ENCODE data around the gene CYB561A3.

The CYB561A3 gene

DNA sequence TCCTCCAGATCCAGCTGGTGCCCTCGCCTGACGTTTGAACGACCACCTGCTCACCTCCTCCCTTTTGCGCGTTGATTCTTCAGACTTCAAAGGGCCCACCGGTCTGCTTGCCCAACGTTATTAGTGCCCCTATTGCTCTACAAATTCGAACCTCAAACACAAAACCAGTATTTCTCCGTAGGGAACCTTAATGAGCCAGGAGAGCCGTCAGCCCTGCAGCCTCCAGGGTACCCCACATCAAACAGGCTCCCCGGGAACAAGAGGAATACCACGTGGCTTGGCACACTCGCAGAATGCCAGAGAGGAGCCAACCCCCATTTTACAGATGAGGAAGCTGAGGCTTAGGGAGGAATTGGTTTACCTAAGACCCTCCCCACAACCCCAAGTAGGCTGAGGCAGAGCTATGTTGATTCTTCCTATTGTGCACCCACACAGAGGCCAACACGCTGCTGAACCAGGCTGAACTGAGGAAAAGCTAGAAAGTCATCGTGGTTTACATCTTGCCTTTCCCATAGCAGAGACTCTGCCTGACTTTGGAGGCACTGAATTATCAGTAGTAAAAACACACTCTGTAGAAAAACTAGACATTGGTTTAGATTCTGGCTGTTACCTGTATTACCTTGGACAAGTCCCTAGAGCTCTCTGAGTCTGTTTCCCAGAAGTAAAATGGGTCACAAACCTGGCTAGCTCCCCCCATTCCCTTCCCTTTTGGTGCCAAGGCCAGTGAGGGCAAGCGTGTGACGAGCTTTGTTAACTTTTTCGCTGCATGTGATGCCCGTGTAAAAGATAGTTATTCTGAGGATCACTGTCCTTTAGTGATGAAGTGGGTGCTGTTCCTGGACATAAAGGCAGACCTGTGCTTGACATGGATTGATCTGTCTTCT is 27.9 kb downstream of the CYB561A3 start:
- no peak for TF ChIP-seq ESRRG (CRISPR knock-in tag; IDR thresholded peaks at IDR 0.05)
- TF ChIP-seq PPARA (CRISPR knock-in tag; IDR thresholded peaks at IDR 0.05; ENCODE audit: borderline replicate concordance): no peak
- TF ChIP-seq ZC3H10 (CRISPR knock-in tag; IDR thresholded peaks at IDR 0.05): no peak
- TF ChIP-seq ZNF8 (CRISPR knock-in tag; IDR thresholded peaks at IDR 0.05): no peak
- TF ChIP-seq ZFP30 (CRISPR knock-in tag; IDR thresholded peaks at IDR 0.05): no peak
- ATAC-seq: no peak

DNA sequence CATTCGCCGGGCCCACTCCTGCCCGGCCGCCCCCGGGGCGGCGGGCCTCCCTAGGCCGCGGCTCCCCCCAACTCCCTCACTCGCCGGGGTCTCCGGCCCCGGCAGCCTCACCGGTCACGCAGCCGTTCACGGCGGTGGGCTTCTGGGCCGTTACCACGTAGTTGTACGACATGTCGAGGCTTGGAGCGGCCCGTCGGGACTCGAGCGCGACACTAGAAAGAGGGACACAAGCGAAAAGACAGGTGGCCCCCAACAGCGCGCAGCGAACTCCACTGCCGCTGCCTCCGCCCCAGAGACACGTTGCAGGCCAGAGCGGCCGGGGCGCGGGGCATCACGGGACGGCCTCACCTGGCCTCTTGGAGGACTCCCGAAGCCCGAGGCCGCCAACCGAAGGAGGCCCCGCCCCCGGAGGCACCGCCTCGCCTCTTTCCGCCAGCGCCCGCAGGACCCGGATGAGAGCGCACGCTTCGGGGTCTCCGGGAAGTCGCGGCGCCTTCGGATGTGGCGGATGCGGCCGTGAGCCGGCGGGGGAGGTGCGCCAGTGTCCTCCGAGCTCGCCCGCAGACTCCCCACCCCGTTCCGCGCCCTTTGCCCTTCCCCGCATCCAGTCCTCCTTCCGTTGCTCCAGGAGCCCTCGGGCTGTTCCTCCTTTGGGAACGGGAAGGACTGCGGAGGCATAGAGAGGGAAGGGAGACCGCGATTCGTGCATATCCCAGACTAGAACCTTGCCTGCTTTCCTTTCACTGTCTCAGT is 28.7 kb downstream of the CYB561A3 start, which contains the start of the genes DDB1 and TKFC:
DDB1 (minus strand) TSS at position 309 of the 753 bp plus-strand sequence; CDS start at position 172, 137 bp downstream.
TKFC (plus strand) TSS at position 432 of the 753 bp plus-strand sequence. CDS start 1,501 bp downstream, outside the sequence.
- TF ChIP-seq RARB (CRISPR knock-in tag; IDR thresholded peaks at IDR 0.05): no peak
- TF ChIP-seq PPARA (CRISPR knock-in tag; IDR thresholded peaks at IDR 0.05; ENCODE audit: borderline replicate concordance): no peak
- no peak for TF ChIP-seq ZNF565 (CRISPR knock-in tag; conservative IDR thresholded peaks at IDR 0.05; ENCODE audit: low read depth)
- TF ChIP-seq ZC3H10 (CRISPR knock-in tag; IDR thresholded peaks at IDR 0.05): no peak
- TF ChIP-seq ISL1 (CRISPR knock-in tag; IDR thresholded peaks at IDR 0.05): no peak
- peak; percentile 93 for TF ChIP-seq ZFP3 (CRISPR knock-in tag; IDR thresholded peaks at IDR 0.05)
- no peak for TF ChIP-seq ZNF8 (CRISPR knock-in tag; IDR thresholded peaks at IDR 0.05)
- peak; percentile 95 for ATAC-seq

DNA sequence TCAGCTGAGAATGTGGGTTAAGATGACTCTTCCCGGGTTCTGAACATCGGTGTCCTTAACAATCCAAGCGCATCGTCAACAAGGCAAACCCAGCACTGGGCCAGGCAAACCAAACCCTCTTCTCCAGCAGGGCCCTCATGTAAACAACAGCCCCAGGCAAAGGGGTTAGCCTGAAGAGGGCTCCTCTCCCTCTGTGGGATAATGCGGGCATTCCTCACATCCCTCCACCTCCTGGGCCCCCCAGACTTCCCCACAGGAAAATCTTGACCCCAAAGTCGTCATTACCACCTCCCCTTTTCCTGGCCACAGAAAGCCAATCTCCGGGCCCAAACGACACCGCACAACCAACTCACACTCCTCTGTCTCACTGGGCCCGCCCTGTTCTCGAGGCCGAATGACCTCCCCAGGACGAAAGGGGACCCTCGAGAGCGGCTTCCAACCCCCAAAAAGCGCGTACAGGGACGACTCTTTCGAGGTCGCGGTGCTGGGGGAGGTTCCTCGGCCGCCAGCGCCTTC is 29.3 kb downstream of the CYB561A3 start:
- no peak for TF ChIP-seq GLIS3 (CRISPR knock-in tag; IDR thresholded peaks at IDR 0.05)
- TF ChIP-seq OSR1 (CRISPR knock-in tag; IDR thresholded peaks at IDR 0.05): no peak
- no peak for TF ChIP-seq RARB (CRISPR knock-in tag; IDR thresholded peaks at IDR 0.05)
- TF ChIP-seq BACH2 (CRISPR knock-in tag; IDR thresholded peaks at IDR 0.05; ENCODE audit: borderline replicate concordance): no peak
- TF ChIP-seq CSDC2 (CRISPR knock-in tag; IDR thresholded peaks at IDR 0.05): no peak
- TF ChIP-seq ZNF8 (CRISPR knock-in tag; IDR thresholded peaks at IDR 0.05): no peak
- TF ChIP-seq, protein P1, sequence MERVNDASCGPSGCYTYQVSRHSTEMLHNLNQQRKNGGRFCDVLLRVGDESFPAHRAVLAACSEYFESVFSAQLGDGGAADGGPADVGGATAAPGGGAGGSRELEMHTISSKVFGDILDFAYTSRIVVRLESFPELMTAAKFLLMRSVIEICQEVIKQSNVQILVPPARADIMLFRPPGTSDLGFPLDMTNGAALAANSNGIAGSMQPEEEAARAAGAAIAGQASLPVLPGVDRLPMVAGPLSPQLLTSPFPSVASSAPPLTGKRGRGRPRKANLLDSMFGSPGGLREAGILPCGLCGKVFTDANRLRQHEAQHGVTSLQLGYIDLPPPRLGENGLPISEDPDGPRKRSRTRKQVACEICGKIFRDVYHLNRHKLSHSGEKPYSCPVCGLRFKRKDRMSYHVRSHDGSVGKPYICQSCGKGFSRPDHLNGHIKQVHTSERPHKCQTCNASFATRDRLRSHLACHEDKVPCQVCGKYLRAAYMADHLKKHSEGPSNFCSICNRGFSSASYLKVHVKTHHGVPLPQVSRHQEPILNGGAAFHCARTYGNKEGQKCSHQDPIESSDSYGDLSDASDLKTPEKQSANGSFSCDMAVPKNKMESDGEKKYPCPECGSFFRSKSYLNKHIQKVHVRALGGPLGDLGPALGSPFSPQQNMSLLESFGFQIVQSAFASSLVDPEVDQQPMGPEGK (CRISPR knock-in tag; IDR thresholded peaks at IDR 0.05; ENCODE audit: borderline replicate concordance): no peak
- no peak for TF ChIP-seq ARNTL (CRISPR knock-in tag; IDR thresholded peaks at IDR 0.05; ENCODE audit: borderline replicate concordance, low read depth)
- TF ChIP-seq TOX (CRISPR knock-in tag; IDR thresholded peaks at IDR 0.05; ENCODE audit: borderline replicate concordance): no peak
- no peak for TF ChIP-seq PPARA (CRISPR knock-in tag; IDR thresholded peaks at IDR 0.05; ENCODE audit: borderline replicate concordance)
- no peak for TF ChIP-seq ZC3H10 (CRISPR knock-in tag; IDR thresholded peaks at IDR 0.05)
- TF ChIP-seq SNAI2 (CRISPR knock-in tag; IDR thresholded peaks at IDR 0.05): no peak
- TF ChIP-seq ZFP30 (CRISPR knock-in tag; IDR thresholded peaks at IDR 0.05): no peak
- no peak for TF ChIP-seq TCF4 (CRISPR knock-in tag; IDR thresholded peaks at IDR 0.05; ENCODE audit: borderline replicate concordance)
- no peak for TF ChIP-seq ZNF565 (CRISPR knock-in tag; conservative IDR thresholded peaks at IDR 0.05; ENCODE audit: low read depth)
- TF ChIP-seq, protein P2, sequence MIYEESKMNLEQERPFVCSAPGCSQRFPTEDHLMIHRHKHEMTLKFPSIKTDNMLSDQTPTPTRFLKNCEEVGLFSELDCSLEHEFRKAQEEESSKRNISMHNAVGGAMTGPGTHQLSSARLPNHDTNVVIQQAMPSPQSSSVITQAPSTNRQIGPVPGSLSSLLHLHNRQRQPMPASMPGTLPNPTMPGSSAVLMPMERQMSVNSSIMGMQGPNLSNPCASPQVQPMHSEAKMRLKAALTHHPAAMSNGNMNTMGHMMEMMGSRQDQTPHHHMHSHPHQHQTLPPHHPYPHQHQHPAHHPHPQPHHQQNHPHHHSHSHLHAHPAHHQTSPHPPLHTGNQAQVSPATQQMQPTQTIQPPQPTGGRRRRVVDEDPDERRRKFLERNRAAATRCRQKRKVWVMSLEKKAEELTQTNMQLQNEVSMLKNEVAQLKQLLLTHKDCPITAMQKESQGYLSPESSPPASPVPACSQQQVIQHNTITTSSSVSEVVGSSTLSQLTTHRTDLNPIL (CRISPR knock-in tag; IDR thresholded peaks at IDR 0.05; ENCODE audit: low read depth): no peak
- no peak for TF ChIP-seq ZFP3 (CRISPR knock-in tag; IDR thresholded peaks at IDR 0.05)
- TF ChIP-seq ESRRG (CRISPR knock-in tag; IDR thresholded peaks at IDR 0.05): no peak
- TF ChIP-seq ZNF70 (CRISPR knock-in tag; IDR thresholded peaks at IDR 0.05): no peak
- ATAC-seq: peak; percentile 33

DNA sequence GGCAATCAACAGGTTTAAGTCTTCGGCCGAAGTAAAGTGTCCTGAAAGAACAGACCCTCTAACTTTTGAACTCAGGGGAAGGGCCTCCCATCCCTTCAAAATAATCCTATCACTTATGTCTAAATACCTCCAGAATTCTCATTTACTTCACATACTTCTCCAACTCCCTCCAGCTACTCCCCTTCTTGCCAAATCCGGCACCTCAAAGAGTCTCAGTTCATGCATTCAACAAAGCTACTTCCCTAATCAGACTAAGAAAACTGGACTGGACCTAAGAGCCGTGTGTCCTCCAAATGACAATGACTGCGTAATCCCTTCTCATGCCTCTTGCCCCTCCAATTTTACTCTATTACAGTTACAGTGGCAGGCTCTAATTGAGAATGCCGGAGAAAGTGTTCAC is 30.0 kb downstream of the CYB561A3 start:
- no peak for TF ChIP-seq SNAI2 (CRISPR knock-in tag; IDR thresholded peaks at IDR 0.05)
- TF ChIP-seq ESRRG (CRISPR knock-in tag; IDR thresholded peaks at IDR 0.05): no peak
- TF ChIP-seq BACH2 (CRISPR knock-in tag; IDR thresholded peaks at IDR 0.05; ENCODE audit: borderline replicate concordance): no peak
- TF ChIP-seq RARB (CRISPR knock-in tag; IDR thresholded peaks at IDR 0.05): no peak
- no peak for TF ChIP-seq PPARA (CRISPR knock-in tag; IDR thresholded peaks at IDR 0.05; ENCODE audit: borderline replicate concordance)
- ATAC-seq: no peak

DNA sequence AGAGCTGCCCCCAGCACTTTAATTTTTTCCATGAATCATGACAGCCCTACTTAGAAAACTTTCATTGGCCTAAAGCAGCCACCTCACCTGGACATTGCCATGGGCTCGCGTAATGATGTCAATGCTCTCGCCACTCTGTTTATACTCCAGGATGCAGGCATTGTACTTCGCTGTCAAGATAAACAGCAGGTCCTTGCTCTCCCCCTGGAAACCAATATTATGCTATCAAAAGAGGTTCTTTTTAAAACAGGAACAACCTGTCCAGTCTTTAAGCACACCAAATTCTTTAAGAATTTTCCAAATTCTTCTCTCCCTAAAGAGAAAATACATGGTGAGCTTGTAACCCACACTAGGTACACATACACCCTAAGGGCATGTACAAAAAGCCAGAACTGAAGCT is 31.8 kb downstream of the CYB561A3 start:
- TF ChIP-seq, protein P1 (CRISPR knock-in tag; IDR thresholded peaks at IDR 0.05; ENCODE audit: borderline replicate concordance): no peak
- TF ChIP-seq ZNF565 (CRISPR knock-in tag; conservative IDR thresholded peaks at IDR 0.05; ENCODE audit: low read depth) (no peak), ARNTL (CRISPR knock-in tag; IDR thresholded peaks at IDR 0.05; ENCODE audit: borderline replicate concordance, low read depth) (no peak)
- TF ChIP-seq, protein P3, sequence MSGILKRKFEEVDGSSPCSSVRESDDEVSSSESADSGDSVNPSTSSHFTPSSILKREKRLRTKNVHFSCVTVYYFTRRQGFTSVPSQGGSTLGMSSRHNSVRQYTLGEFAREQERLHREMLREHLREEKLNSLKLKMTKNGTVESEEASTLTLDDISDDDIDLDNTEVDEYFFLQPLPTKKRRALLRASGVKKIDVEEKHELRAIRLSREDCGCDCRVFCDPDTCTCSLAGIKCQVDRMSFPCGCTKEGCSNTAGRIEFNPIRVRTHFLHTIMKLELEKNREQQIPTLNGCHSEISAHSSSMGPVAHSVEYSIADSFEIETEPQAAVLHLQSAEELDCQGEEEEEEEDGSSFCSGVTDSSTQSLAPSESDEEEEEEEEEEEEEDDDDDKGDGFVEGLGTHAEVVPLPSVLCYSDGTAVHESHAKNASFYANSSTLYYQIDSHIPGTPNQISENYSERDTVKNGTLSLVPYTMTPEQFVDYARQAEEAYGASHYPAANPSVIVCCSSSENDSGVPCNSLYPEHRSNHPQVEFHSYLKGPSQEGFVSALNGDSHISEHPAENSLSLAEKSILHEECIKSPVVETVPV (CRISPR knock-in tag; IDR thresholded peaks at IDR 0.05): no peak
- no peak for ATAC-seq
